ENCODE results near the gene TEX22.
A peak's percentile ranks its signal among the peaks of the same experiment; 100 is the strongest.

TEX22 gene

DNA sequence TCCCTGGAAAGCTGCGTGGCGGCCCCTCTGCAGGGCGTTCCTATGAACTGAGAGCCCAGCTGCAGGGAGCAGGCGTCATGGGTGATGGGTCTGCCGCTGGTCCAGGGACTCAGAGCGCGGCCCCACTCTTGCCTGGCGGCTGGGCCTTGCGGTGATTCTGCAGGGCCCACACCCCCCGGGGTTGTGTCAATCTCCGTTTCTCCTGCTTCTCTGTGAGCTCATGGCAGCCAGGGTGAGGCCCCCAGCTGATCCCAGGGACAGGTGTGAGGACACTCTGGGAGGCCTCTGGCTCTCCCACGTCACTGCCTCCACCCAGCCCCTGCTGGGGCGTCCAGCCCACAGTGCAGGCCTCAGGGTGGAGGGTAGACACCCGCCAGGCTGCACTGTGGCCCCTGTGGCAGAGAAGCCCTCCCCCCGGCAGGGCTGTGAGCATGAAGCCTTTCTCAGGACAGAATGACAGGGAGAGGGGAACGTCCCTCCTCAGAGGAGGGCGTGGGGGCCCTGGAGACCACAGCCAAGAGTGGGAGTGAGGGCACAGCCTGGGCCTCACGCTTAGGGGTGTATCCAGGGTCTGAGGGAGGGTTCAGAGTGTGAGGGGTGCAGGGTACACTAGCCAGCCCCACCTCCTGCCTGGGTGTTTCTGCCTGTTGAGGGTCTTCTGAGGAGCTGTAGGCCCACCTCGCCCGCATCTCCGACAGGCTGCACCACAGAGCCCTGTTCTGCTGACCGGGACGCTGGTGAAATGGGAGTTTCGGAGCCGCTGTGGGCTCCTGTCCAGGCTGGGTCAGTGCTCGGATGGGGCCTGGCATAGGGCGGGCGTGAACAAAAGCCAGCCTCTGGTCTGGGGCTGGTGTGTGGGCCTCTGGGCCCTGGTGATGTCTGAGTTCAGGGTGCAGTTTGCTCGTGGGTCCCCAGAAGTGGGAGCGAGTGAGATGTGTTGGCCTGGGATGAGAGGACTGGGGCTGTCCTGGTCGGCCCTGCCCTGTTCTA is 49.6 kb downstream of the TEX22 start:
- Histone ChIP-seq H4K20me1 (ENCODE audit: insufficient read depth, low read length) (no peaks in the 10 kb centered on the region), H3K27ac (ENCODE audit: low read length) (no peak overlapping the region), H2AFZ (ENCODE audit: low read length) (no peak overlapping the region), H3K4me1 (ENCODE audit: low read length) (no peaks in the 10 kb centered on the region), H3K27me3 (replicated peaks; ENCODE audit: insufficient read depth, low read length) (no peaks in the 10 kb centered on the region), H3K4me2 (ENCODE audit: low read depth, low read length) (no peak overlapping the region), H3K9me2 (replicated peaks; ENCODE audit: insufficient read depth, low read length) (no peaks in the 10 kb centered on the region), H3K9ac (ENCODE audit: low read length) (no peak overlapping the region), H3F3A (ENCODE audit: insufficient read depth, low read length) (no peaks in the 10 kb centered on the region), H3K36me3 (replicated peaks; ENCODE audit: insufficient read depth, low read length) (no peaks in the 10 kb centered on the region), H3K4me3 (ENCODE audit: low read length) (no peak overlapping the region), H3K9me3 (replicated peaks; ENCODE audit: insufficient read depth, low read length) (no peaks in the 10 kb centered on the region), H3K79me2 (ENCODE audit: low read length) (no peaks in the 10 kb centered on the region)
- no peak for DNase-seq
- TF ChIP-seq EZH2phosphoT487 (IDR thresholded peaks at IDR 0.05; ENCODE audit: low read length) (no peak), EZH2 (optimal IDR thresholded peaks at IDR 0.05; ENCODE audit: low read depth, low read length) (no peak)
- TF ChIP-seq, protein P1, sequence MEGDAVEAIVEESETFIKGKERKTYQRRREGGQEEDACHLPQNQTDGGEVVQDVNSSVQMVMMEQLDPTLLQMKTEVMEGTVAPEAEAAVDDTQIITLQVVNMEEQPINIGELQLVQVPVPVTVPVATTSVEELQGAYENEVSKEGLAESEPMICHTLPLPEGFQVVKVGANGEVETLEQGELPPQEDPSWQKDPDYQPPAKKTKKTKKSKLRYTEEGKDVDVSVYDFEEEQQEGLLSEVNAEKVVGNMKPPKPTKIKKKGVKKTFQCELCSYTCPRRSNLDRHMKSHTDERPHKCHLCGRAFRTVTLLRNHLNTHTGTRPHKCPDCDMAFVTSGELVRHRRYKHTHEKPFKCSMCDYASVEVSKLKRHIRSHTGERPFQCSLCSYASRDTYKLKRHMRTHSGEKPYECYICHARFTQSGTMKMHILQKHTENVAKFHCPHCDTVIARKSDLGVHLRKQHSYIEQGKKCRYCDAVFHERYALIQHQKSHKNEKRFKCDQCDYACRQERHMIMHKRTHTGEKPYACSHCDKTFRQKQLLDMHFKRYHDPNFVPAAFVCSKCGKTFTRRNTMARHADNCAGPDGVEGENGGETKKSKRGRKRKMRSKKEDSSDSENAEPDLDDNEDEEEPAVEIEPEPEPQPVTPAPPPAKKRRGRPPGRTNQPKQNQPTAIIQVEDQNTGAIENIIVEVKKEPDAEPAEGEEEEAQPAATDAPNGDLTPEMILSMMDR (IDR thresholded peaks at IDR 0.05; ENCODE audit: low read length), result no peak

DNA sequence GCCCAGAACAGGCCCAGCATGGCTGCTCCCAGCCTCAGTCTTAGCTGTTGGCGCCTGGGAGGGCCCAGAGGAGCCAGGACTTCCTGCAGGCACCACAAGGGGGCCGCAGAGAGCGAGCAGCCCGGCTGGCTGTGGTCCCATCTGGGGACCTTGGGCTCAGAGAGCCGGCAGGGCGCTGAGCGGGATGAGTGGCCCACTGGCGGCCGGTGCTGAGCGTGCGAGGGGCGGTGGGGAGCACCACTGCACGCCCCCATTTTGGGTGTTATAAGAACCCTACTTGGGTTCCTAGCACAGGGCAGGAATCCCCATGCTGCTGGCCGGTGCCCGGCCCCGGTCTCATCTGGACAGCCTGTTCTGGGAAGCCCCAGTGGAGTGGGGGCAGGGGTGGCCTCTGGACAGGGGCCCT is 50.4 kb downstream of the TEX22 start:
- no peaks in the 10 kb centered on the region for H3F3A ChIP-seq (ENCODE audit: insufficient read depth, low read length)
- H4K20me1 ChIP-seq (ENCODE audit: insufficient read depth, low read length), result no peaks in the 10 kb centered on the region
- TF ChIP-seq EZH2 (optimal IDR thresholded peaks at IDR 0.05; ENCODE audit: low read depth, low read length), result no peak
- TF ChIP-seq, protein P1 (IDR thresholded peaks at IDR 0.05; ENCODE audit: low read length), result peak; percentile 43
- no peak for TF ChIP-seq EZH2phosphoT487 (IDR thresholded peaks at IDR 0.05; ENCODE audit: low read length)
- no peaks in the 10 kb centered on the region for H3K9me2 ChIP-seq (replicated peaks; ENCODE audit: insufficient read depth, low read length)
- no peaks in the 10 kb centered on the region for H3K79me2 ChIP-seq (ENCODE audit: low read length)
- H3K4me2 ChIP-seq (ENCODE audit: low read depth, low read length), result no peak overlapping the region
- H3K9ac ChIP-seq (ENCODE audit: low read length), result no peak overlapping the region
- no peaks in the 10 kb centered on the region for H3K9me3 ChIP-seq (replicated peaks; ENCODE audit: insufficient read depth, low read length)
- H3K4me3 ChIP-seq (ENCODE audit: low read length), result no peak overlapping the region
- no peak overlapping the region for H3K27ac ChIP-seq (ENCODE audit: low read length)
- no peak overlapping the region for H2AFZ ChIP-seq (ENCODE audit: low read length)
- no peak for DNase-seq
- H3K4me1 ChIP-seq (ENCODE audit: low read length), result no peaks in the 10 kb centered on the region
- no peaks in the 10 kb centered on the region for H3K36me3 ChIP-seq (replicated peaks; ENCODE audit: insufficient read depth, low read length)
- H3K27me3 ChIP-seq (replicated peaks; ENCODE audit: insufficient read depth, low read length), result no peaks in the 10 kb centered on the region

DNA sequence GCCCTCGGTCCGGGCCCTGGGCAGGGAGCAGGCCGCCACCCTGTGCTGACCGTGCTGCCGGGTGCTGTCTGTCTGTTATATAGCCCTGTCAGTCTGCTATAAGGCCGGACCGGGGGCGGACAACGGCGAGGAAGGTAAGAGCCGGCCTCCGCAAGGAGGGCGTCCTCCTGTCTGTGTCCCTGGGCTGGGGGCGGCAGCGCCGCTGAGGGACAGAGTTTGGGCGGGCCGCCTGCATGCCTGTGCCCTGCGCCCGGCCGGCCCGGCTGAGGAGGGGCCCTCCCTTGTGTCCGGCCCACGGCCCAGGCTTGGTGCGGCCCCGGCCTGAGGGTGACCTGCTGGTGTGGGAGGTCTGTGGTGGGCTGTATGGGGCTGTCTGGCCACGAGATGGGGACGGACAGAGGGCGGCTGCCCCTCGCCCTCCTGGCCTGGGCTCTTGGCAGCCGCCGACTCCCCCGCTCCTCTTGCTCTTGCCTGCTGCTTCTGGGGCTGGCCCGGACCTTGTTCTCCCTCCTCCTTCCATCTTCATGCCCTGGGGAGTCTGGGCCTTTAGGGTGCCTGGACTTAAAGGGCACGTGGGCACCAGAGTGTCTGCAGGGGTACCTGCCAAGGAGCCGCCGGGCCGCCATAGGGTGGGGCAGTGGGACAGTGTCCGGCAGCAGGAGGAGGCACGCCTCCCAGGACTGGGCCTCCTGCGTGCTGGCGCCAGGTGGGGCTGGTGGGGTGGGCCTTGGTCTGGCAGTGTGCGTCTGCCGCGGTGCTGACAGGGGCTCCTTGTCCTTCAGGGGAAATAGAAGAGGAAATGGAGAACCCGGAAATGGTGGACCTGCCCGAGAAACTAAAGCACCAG is 51.2 kb downstream of the TEX22 start:
- Histone ChIP-seq H3K4me3 (ENCODE audit: low read length) (no peak overlapping the region), H3K9me2 (replicated peaks; ENCODE audit: insufficient read depth, low read length) (no peaks in the 10 kb centered on the region), H2AFZ (ENCODE audit: low read length) (no peak overlapping the region), H3F3A (ENCODE audit: insufficient read depth, low read length) (no peaks in the 10 kb centered on the region), H3K36me3 (replicated peaks; ENCODE audit: insufficient read depth, low read length) (no peaks in the 10 kb centered on the region), H3K4me2 (ENCODE audit: low read depth, low read length) (no peak overlapping the region), H3K27me3 (replicated peaks; ENCODE audit: insufficient read depth, low read length) (no peaks in the 10 kb centered on the region), H4K20me1 (ENCODE audit: insufficient read depth, low read length) (no peaks in the 10 kb centered on the region), H3K79me2 (ENCODE audit: low read length) (no peaks in the 10 kb centered on the region), H3K9me3 (replicated peaks; ENCODE audit: insufficient read depth, low read length) (no peaks in the 10 kb centered on the region), H3K9ac (ENCODE audit: low read length) (no peak overlapping the region), H3K4me1 (ENCODE audit: low read length) (no peaks in the 10 kb centered on the region), H3K27ac (ENCODE audit: low read length) (no peak overlapping the region)
- DNase-seq, result no peak
- TF ChIP-seq EZH2phosphoT487 (IDR thresholded peaks at IDR 0.05; ENCODE audit: low read length), result no peak
- TF ChIP-seq, protein P1 (IDR thresholded peaks at IDR 0.05; ENCODE audit: low read length), result no peak

Measured in MM.1S (cell line).